Omental fat pad (tissue), 4 donors: ENCODE measurements around the gene NRG2. TPM values are rescaled to one million over a fixed set of nuclear protein-coding genes. Genes with fewer than 3 reads are reported as not detected.

Source experiments
- ATAC-seq: fragments of 150-250 bp; one replicate; pipeline ENCODE4 v1.9.1; 2016; ENCODE audit warnings: mild to moderate bottlenecking, moderate library complexity; ENCODE audit not compliant: low FRiP score
- DNase-seq: peaks from one replicate; pipeline ENCODE4 v3.0.0-alpha.2; 2019; ENCODE audit warnings: low spot score
- CTCF ChIP-seq, 3 donors: fragments of 450-650 bp; IDR thresholded peaks; one replicate each; pipeline ENCODE4 v1.5.1; 2016 to 2017; ENCODE audit warnings: antibody characterized with exemption in 3 of 3, mild to moderate bottlenecking in 3 of 3, moderate library complexity in 2 of 3
- total RNA-seq, 4 donors: library from RNA; depleted of rRNA; stranded (reverse); fragments of >200 nt; gene quantifications; one replicate each; pipeline ENCODE4 v1.1.0, GENCODE V29; 2016

Gene NRG2
- total RNA-seq, 4 donors from 2014 or later = 2.3 to 16.9 (median 5.9) TPM

DNA sequence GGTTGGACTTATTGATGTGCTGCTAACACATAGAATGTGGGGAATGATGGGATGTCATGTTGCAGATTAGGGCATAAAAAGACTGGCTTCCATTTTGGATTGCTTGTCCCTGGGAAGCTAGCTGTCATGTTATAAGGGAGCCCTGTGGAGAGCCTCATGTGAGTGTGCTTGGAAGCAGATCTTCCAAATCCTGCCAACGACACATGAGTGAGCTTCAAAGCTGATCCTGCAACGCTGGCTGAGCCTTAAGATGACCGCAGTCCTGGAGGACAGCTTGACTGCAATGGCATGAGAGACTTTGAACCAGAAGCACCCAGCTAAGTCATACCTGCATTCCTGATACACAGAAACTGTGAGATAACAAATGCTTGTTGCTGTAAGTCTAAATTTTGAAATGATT lies 63.6 kb downstream of the NRG2 start:
- DNase-seq = no peak
- ATAC-seq = no peak
- no peak for TF ChIP-seq CTCF (IDR thresholded peaks at IDR 0.05)

DNA sequence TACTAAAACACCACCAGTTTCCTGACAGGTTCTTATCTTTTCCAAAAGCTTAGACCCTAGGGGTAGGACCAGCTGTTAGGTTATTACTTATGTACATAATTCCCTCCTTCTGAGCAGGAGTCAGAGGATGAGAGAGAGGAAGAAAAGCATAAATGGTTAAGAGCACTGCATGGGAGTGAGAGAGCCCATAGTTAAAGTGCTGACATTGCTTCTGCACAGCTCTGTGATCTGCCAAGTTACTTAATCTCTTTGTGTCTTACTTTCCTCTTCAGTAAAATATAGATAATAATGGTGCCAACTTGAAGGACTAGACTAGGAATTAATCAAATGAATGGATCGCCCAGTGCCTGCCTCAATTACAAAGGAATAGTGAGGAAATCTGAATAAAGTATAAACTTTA lies 66.4 kb downstream of the NRG2 start:
- no peak for ATAC-seq

GRCh38 chr5:139975942-139976341 lies 67.2 kb downstream of the NRG2 start:
- no peak for ATAC-seq
- no peak for TF ChIP-seq CTCF (IDR thresholded peaks at IDR 0.05)

More for the DNA sequence above, 66.4 kb downstream of the NRG2 start:
- no peak for TF ChIP-seq CTCF (IDR thresholded peaks at IDR 0.05)
- no peak for DNase-seq

DNA sequence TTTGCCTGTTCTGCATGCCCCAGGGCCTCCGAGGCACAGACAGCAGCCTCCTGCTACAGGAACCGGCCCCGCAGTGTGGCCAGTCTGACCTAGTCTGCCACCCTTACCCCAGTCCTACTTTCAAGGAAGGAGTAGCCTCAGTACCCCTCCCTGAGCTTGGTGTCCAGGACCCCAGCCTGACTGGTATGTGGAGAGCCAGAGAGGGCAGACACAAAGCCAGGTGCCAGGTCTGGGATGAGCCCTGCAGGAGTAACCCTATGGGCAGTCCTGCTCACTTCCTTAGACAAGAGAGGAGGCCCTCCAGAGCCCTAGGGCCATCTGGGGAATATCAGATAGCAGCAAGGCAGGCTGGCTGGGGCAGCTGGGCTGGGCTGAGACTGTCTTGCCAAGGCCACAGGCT lies 67.8 kb downstream of the NRG2 start:
- DNase-seq (no peak), ATAC-seq (no peak)
- no peak for TF ChIP-seq CTCF (IDR thresholded peaks at IDR 0.05)

More at GRCh38 chr5:139975942-139976341, 67.2 kb downstream of the NRG2 start:
- DNase-seq = no peak

- ATAC-seq (no peak), DNase-seq (no peak)
- no peak for TF ChIP-seq CTCF (IDR thresholded peaks at IDR 0.05)
Measured at GRCh38 chr5:139974661-139975060, 68.4 kb downstream of the NRG2 start.

DNA sequence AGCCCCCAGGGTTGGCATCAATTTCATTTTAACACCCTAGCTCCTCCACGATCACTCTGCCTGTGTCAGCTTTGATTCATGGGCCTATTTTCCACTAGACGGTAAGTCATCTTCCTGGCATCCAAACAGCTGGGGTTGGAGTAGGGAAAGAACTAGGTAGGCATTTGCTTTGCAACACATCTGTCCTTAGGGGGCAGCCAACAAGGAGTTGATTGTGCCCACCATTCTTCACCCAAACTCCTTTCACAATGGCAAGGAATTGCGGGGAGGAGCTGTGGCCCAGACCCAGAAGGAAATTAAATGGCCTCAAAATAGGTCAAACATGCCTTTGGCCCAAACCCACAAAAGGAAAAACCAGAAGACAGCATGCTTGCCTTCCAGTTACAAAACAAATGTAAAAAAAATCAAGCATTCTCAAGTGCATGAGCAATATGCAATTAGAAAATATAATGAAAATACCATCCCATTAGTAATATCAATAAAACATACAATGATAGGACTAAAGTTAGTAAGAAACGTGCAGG lies 71.8 kb downstream of the NRG2 start:
- ATAC-seq = no peak
- no peak for TF ChIP-seq CTCF (IDR thresholded peaks at IDR 0.05)
- DNase-seq = no peak

DNA sequence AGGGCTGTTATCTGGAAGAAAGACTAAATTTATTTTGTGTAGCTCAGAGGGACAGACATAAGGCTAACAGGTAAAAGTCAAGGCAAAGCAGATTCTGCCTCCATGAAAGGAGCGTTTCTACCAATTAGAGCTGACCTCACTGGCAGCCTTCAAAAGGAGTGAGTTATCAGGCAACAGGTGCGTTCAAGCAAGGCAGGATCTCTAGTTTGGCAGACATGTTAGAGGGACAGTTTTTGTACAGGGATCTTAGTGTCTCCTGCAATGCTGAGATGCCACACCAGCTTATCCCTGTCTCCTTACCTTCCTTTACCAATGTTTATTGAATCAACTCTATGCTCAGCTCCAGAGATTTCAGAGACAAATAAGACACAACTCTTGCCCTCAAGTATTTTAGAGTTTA lies 73.8 kb downstream of the NRG2 start:
- DNase-seq (no peak), ATAC-seq (no peak)
- TF ChIP-seq CTCF (IDR thresholded peaks at IDR 0.05) = no peak
